ENCODE measurements around the gene BTNL8. TPM values are rescaled to one million over a fixed set of nuclear protein-coding genes. Genes with fewer than 3 reads are reported as not detected.

The BTNL8 gene
- polyA plus RNA-seq, 2 donors, result 0.06 to 0.07 TPM

DNA sequence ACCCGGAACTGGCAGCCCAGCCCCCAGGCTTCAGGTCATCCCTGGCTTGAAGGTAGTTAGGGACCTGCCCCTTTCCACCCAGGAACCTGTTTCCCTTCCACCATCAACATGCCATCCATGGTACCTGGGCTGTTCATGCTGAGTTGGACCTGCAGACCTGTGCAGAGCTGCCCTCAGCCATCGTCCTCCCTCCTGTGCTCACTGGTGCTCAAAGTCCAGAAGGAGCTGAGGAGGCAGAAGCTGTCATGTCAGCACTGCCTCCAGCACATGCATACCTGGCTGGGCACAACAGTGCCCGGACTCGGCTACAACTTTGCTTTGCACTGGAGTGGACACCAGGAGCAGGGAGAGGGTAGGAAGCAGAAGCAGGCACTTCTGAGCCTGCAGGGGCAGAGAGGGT, 36.2 kb downstream of the BTNL8 start:
- 68 to 72% methylated on average over 4 of the region's 4 CpGs for WGBS, 2 donors
- Histone ChIP-seq H3K9me3 (ENCODE audit: control insufficient read depth in 2 of 2, insufficient read depth in 1 of 2, low read depth in 1 of 2, low read length in 1 of 2) (peaks cover 5 to 12% of the 10 kb centered on the region in 2 donors), H3K4me3 (ENCODE audit: low read depth in 1 of 2, low read length in 2 of 2) (no peak overlapping the region), H3K4me1 (ENCODE audit: control insufficient read depth in 2 of 2, insufficient read depth in 2 of 2, low read length in 1 of 2) (no peaks in the 10 kb centered on the region), H3K27me3 (ENCODE audit: control insufficient read depth in 1 of 2, insufficient read depth in 2 of 2, low read length in 2 of 2) (no peaks in the 10 kb centered on the region), H3K27ac (ENCODE audit: low read depth in 2 of 2, low read length in 1 of 2) (no peak overlapping the region), H3K36me3 (ENCODE audit: control insufficient read depth in 2 of 2, insufficient read depth in 2 of 2, low read length in 1 of 2) (no peaks in the 10 kb centered on the region)

GRCh38 chr5:180938294-180938693, 39.3 kb downstream of the BTNL8 start:
- Histone ChIP-seq H3K9me3 (ENCODE audit: control insufficient read depth in 2 of 2, insufficient read depth in 1 of 2, low read depth in 1 of 2, low read length in 1 of 2) (peaks cover 5 to 12% of the 10 kb centered on the region in 2 donors), H3K36me3 (ENCODE audit: control insufficient read depth in 2 of 2, insufficient read depth in 2 of 2, low read length in 1 of 2) (no peaks in the 10 kb centered on the region), H3K4me3 (ENCODE audit: low read depth in 1 of 2, low read length in 2 of 2) (no peak overlapping the region), H3K27ac (ENCODE audit: low read depth in 2 of 2, low read length in 1 of 2) (no peak overlapping the region), H3K4me1 (ENCODE audit: control insufficient read depth in 2 of 2, insufficient read depth in 2 of 2, low read length in 1 of 2) (no peaks in the 10 kb centered on the region), H3K27me3 (ENCODE audit: control insufficient read depth in 1 of 2, insufficient read depth in 2 of 2, low read length in 2 of 2) (no peaks in the 10 kb centered on the region)
- WGBS, 2 donors, result 79% methylated on average over 6 of the region's 6 CpGs

DNA sequence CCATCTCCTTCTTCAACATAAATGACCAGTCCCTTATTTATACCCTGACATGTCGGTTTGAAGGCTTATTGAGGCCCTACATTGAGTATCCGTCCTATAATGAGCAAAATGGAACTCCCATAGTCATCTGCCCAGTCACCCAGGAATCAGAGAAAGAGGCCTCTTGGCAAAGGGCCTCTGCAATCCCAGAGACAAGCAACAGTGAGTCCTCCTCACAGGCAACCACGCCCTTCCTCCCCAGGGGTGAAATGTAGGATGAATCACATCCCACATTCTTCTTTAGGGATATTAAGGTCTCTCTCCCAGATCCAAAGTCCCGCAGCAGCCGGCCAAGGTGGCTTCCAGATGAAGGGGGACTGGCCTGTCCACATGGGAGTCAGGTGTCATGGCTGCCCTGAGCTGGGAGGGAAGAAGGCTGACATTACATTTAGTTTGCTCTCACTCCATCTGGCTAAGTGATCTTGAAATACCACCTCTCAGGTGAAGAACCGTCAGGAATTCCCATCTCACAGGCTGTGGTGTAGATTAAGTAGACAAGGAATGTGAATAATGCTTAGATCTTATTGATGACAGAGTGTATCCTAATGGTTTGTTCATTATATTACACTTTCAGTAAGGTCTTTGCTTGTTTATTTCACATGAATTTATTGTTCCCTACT, 51.5 kb downstream of the BTNL8 start:
- Histone ChIP-seq H3K36me3 (ENCODE audit: control insufficient read depth in 2 of 2, insufficient read depth in 2 of 2, low read length in 1 of 2) (no peaks in the 10 kb centered on the region), H3K27ac (ENCODE audit: low read depth in 2 of 2, low read length in 1 of 2) (no peak overlapping the region), H3K4me1 (ENCODE audit: control insufficient read depth in 2 of 2, insufficient read depth in 2 of 2, low read length in 1 of 2) (no peaks in the 10 kb centered on the region), H3K4me3 (ENCODE audit: low read depth in 1 of 2, low read length in 2 of 2) (no peak overlapping the region), H3K27me3 (ENCODE audit: control insufficient read depth in 1 of 2, insufficient read depth in 2 of 2, low read length in 2 of 2) (no peaks in the 10 kb centered on the region), H3K9me3 (ENCODE audit: control insufficient read depth in 2 of 2, insufficient read depth in 1 of 2, low read depth in 1 of 2, low read length in 1 of 2) (no peaks in the 10 kb centered on the region)
- 51 to 70% methylated on average over 6 of the region's 6 CpGs for WGBS, 2 donors

DNA sequence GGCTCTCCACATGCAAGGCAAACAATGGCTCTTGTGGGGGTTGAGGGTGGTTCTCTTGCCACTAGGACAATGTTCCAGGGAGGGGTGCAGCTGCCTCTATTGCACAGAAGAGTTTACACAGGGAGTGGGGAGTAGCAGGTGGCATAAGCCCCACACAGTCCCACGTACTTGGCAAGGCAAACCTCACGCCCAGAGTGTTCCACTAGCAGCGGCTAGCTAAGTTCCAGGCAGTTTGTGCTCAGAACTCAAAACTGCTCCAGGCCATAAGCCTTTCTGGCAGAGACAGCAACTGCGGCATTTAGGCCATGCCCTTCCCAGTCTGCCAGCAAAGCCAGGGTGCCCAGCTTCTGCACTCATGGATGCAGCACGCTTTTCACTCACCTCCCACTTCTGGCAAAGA, 60.7 kb downstream of the BTNL8 start:
- H3K4me3 ChIP-seq (ENCODE audit: low read depth in 1 of 2, low read length in 2 of 2), result no peak overlapping the region
- no peaks in the 10 kb centered on the region for H3K9me3 ChIP-seq (ENCODE audit: control insufficient read depth in 2 of 2, insufficient read depth in 1 of 2, low read depth in 1 of 2, low read length in 1 of 2)
- no peaks in the 10 kb centered on the region for H3K27me3 ChIP-seq (ENCODE audit: control insufficient read depth in 1 of 2, insufficient read depth in 2 of 2, low read length in 2 of 2)
- no peak overlapping the region for H3K27ac ChIP-seq (ENCODE audit: low read depth in 2 of 2, low read length in 1 of 2)
- H3K4me1 ChIP-seq (ENCODE audit: control insufficient read depth in 2 of 2, insufficient read depth in 2 of 2, low read length in 1 of 2), result no peaks in the 10 kb centered on the region
- no peaks in the 10 kb centered on the region for H3K36me3 ChIP-seq (ENCODE audit: control insufficient read depth in 2 of 2, insufficient read depth in 2 of 2, low read length in 1 of 2)
- WGBS, 2 donors, result 45 to 54% methylated on average over 5 of the region's 5 CpGs

DNA sequence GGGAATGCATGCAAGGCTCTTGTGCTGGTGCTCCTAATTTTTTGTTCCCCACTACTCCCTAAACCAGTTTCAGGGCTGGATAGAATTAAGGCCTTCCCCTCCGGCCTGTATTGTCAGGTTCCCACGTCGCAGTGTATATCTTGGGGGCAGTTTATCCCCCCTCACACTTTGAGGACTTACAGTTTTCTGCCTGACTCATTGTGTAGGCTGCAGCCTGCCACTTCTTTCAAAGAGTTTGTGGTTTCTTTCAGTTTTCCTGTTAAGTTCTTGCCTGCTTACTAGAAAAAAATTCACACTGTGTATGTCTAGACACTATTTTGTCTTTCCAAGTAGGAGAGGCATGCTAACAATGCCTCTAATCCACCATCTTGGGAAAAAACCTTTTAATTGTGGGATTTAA, 61.2 kb downstream of the BTNL8 start:
- no peaks in the 10 kb centered on the region for H3K36me3 ChIP-seq (ENCODE audit: control insufficient read depth in 2 of 2, insufficient read depth in 2 of 2, low read length in 1 of 2)
- H3K27ac ChIP-seq (ENCODE audit: low read depth in 2 of 2, low read length in 1 of 2), result no peak overlapping the region
- WGBS, 2 donors, result 62 to 96% methylated on average over 3 of the region's 3 CpGs
- no peaks in the 10 kb centered on the region for H3K4me1 ChIP-seq (ENCODE audit: control insufficient read depth in 2 of 2, insufficient read depth in 2 of 2, low read length in 1 of 2)
- no peaks in the 10 kb centered on the region for H3K27me3 ChIP-seq (ENCODE audit: control insufficient read depth in 1 of 2, insufficient read depth in 2 of 2, low read length in 2 of 2)
- no peak overlapping the region for H3K4me3 ChIP-seq (ENCODE audit: low read depth in 1 of 2, low read length in 2 of 2)
- no peaks in the 10 kb centered on the region for H3K9me3 ChIP-seq (ENCODE audit: control insufficient read depth in 2 of 2, insufficient read depth in 1 of 2, low read depth in 1 of 2, low read length in 1 of 2)

DNA sequence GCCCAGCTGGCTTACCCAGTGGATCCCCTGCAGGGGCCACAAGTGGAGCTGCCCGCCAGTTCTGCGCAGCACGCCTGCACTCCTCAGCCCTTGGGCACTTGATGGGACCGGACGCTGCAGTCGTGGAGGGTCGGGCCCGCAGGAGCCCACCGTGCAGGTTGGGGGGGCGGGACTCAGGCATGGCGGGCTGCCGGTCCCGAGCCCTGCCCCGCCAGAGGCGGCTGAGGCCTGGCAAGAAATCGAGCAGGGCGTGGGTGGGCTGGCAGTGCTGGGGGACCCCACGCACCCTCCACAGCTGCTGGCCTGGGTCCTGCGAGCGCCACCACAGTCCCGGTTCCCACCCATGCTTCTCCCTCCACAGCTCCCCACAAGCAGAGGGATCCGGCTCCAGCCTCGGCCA, 70.4 kb downstream of the BTNL8 start:
- Histone ChIP-seq H3K27me3 (ENCODE audit: control insufficient read depth in 1 of 2, insufficient read depth in 2 of 2, low read length in 2 of 2) (no peaks in the 10 kb centered on the region), H3K36me3 (ENCODE audit: control insufficient read depth in 2 of 2, insufficient read depth in 2 of 2, low read length in 1 of 2) (no peaks in the 10 kb centered on the region), H3K4me3 (ENCODE audit: low read depth in 1 of 2, low read length in 2 of 2) (no peak overlapping the region), H3K9me3 (ENCODE audit: control insufficient read depth in 2 of 2, insufficient read depth in 1 of 2, low read depth in 1 of 2, low read length in 1 of 2) (no peaks in the 10 kb centered on the region), H3K27ac (ENCODE audit: low read depth in 2 of 2, low read length in 1 of 2) (no peak overlapping the region), H3K4me1 (ENCODE audit: control insufficient read depth in 2 of 2, insufficient read depth in 2 of 2, low read length in 1 of 2) (no peaks in the 10 kb centered on the region)
- WGBS, 2 donors, result 95 to 97% methylated on average over 6 to 23 of the region's 23 CpGs

DNA sequence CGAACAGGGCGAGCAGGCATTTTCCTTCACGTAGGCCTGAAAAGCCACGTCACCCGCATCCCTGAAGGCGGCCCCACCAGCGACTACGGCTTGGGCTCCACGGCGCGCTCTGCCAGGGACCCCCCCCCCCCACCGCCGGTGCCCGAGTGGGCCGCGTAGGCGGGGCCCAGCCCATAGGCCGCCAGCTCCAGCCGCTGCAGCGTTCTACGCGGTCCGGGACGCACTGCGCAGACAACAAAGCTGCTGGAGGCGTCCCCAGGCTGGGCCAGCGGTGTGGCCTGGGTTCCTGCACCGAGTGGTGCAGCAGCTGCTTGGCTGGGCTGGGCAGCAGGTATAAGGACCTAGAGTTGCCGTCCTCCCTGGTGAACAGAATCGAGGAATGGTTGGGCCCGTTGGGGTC, 71.4 kb downstream of the BTNL8 start:
- no peak overlapping the region for H3K27ac ChIP-seq (ENCODE audit: low read depth in 2 of 2, low read length in 1 of 2)
- H3K4me3 ChIP-seq (ENCODE audit: low read depth in 1 of 2, low read length in 2 of 2), result no peak overlapping the region
- H3K27me3 ChIP-seq (ENCODE audit: control insufficient read depth in 1 of 2, insufficient read depth in 2 of 2, low read length in 2 of 2), result no peaks in the 10 kb centered on the region
- no peaks in the 10 kb centered on the region for H3K4me1 ChIP-seq (ENCODE audit: control insufficient read depth in 2 of 2, insufficient read depth in 2 of 2, low read length in 1 of 2)
- no peaks in the 10 kb centered on the region for H3K9me3 ChIP-seq (ENCODE audit: control insufficient read depth in 2 of 2, insufficient read depth in 1 of 2, low read depth in 1 of 2, low read length in 1 of 2)
- WGBS, 2 donors, result 93 to 97% methylated on average over 17 to 31 of the region's 31 CpGs
- no peaks in the 10 kb centered on the region for H3K36me3 ChIP-seq (ENCODE audit: control insufficient read depth in 2 of 2, insufficient read depth in 2 of 2, low read length in 1 of 2)

DNA sequence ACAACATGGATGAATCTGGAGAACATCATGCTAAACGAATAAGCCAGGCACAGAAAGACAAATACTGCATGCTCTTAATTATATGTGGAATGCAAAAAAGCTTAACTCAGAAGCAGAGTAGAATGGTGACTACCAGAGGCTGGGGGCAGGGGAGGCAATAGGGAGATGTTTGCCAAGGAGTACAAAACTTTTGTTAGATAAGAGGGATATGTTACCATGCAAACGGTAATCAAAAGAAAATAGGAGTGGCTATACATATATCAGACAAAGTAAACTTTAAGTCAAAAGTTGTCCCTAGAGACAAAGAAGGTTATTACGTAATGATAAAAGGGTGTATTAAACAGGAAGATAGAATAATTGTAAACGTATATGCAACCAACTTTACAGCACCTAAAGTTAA, 71.9 kb downstream of the BTNL8 start:
- H3K36me3 ChIP-seq (ENCODE audit: control insufficient read depth in 2 of 2, insufficient read depth in 2 of 2, low read length in 1 of 2), result no peaks in the 10 kb centered on the region
- H3K4me3 ChIP-seq (ENCODE audit: low read depth in 1 of 2, low read length in 2 of 2), result no peak overlapping the region
- WGBS, 2 donors, result 45 to 53% methylated on average over 4 of the region's 4 CpGs
- no peak overlapping the region for H3K27ac ChIP-seq (ENCODE audit: low read depth in 2 of 2, low read length in 1 of 2)
- no peaks in the 10 kb centered on the region for H3K4me1 ChIP-seq (ENCODE audit: control insufficient read depth in 2 of 2, insufficient read depth in 2 of 2, low read length in 1 of 2)
- no peaks in the 10 kb centered on the region for H3K9me3 ChIP-seq (ENCODE audit: control insufficient read depth in 2 of 2, insufficient read depth in 1 of 2, low read depth in 1 of 2, low read length in 1 of 2)
- no peaks in the 10 kb centered on the region for H3K27me3 ChIP-seq (ENCODE audit: control insufficient read depth in 1 of 2, insufficient read depth in 2 of 2, low read length in 2 of 2)

DNA sequence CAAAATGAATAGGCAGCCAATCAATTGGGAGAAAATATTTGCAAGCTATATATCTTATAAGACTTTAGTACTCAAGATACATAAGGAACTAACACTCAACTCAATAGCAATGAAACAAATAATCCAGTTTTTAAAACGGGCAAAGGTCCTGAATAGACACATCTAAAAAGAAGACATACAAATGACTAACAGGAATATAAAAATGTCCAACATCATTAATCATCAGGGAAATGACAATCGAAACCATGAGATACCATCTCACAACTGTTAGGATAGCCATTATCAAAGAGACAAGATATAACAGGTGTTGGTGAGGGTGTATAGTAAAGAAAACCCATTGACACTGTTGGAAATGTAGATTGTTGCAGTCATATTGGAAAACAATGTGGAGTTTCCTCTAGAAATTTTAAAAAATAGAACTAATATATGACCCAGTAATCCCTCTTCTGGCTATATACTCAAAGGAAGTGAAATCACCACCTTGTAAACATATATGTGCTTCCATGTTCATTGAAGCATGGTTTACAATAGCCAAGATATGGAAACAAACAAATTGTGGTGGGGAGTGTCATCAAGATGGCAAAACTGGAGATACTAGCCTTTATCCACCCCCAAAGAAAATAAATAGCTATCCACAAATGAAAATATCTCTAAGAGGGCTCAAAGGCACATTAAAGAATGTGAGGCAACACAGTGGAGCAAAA, 75.8 kb downstream of the BTNL8 start:
- Histone ChIP-seq H3K27ac (ENCODE audit: low read depth in 2 of 2, low read length in 1 of 2) (no peak overlapping the region), H3K36me3 (ENCODE audit: control insufficient read depth in 2 of 2, insufficient read depth in 2 of 2, low read length in 1 of 2) (no peaks in the 10 kb centered on the region)
- 75 to 82% methylated on average over 2 of the region's 2 CpGs for WGBS, 2 donors

DNA sequence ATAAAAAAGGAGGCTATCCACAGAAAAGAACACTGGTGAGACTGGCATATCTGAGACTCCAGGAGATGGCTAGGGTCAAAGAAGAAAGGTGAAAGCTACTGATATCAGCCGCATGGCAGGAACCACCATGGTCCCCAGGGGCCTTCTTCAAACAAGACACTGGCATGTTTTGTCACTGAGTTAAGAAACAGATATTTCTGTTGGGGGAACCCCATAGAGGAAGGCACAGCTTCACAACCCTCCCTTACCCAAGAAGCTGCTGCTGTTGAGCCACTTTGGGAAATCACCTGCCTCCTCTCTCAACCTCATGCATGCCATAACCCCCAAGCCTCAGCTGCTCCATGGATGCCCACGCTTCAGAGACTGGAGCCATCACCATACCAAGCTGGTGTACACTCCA, 76.4 kb downstream of the BTNL8 start:
- no peak overlapping the region for H3K27ac ChIP-seq (ENCODE audit: low read depth in 2 of 2, low read length in 1 of 2)
- H3K9me3 ChIP-seq (ENCODE audit: control insufficient read depth in 2 of 2, insufficient read depth in 1 of 2, low read depth in 1 of 2, low read length in 1 of 2), result no peaks in the 10 kb centered on the region
- WGBS, 2 donors, result 74 to 88% methylated on average over 2 of the region's 2 CpGs
- no peaks in the 10 kb centered on the region for H3K4me1 ChIP-seq (ENCODE audit: control insufficient read depth in 2 of 2, insufficient read depth in 2 of 2, low read length in 1 of 2)
- H3K27me3 ChIP-seq (ENCODE audit: control insufficient read depth in 1 of 2, insufficient read depth in 2 of 2, low read length in 2 of 2), result no peaks in the 10 kb centered on the region
- no peak overlapping the region for H3K4me3 ChIP-seq (ENCODE audit: low read depth in 1 of 2, low read length in 2 of 2)
- H3K36me3 ChIP-seq (ENCODE audit: control insufficient read depth in 2 of 2, insufficient read depth in 2 of 2, low read length in 1 of 2), result no peaks in the 10 kb centered on the region

More for the DNA sequence above, 75.8 kb downstream of the BTNL8 start:
- Histone ChIP-seq H3K27me3 (ENCODE audit: control insufficient read depth in 1 of 2, insufficient read depth in 2 of 2, low read length in 2 of 2) (no peaks in the 10 kb centered on the region), H3K4me3 (ENCODE audit: low read depth in 1 of 2, low read length in 2 of 2) (no peak overlapping the region), H3K9me3 (ENCODE audit: control insufficient read depth in 2 of 2, insufficient read depth in 1 of 2, low read depth in 1 of 2, low read length in 1 of 2) (no peaks in the 10 kb centered on the region), H3K4me1 (ENCODE audit: control insufficient read depth in 2 of 2, insufficient read depth in 2 of 2, low read length in 1 of 2) (no peaks in the 10 kb centered on the region)

Data from esophagus (tissue), 2 donors.